Effector memory CD4-positive, alpha-beta T cell (primary cell): Measurements from ENCODE around the gene ASB18.
"Not testable (repeated sequence)": the region's sequence is repeated elsewhere in the genome, so short reads cannot be mapped to it uniquely, and the experiment has no call there.

ENCODE experiments used
- DNase-seq, 3 donors: peaks; one replicate each; pipeline ENCODE4 v3.0.0-alpha.2; 2020
- H3K27ac ChIP-seq: 2 replicates; pipeline ENCODE4 v1.7.0; 2013; ENCODE audit warnings: mild to moderate bottlenecking, low read length, moderate library complexity; ENCODE audit not compliant: insufficient read depth, poor library complexity, severe bottlenecking
- H3K27me3 ChIP-seq: replicated peaks from 2 replicates; pipeline ENCODE4 v1.7.0; 2013; ENCODE audit warnings: mild to moderate bottlenecking, low read length; ENCODE audit not compliant: insufficient read depth, control insufficient read depth, poor library complexity, severe bottlenecking
- H3K36me3 ChIP-seq: 2 replicates; pipeline ENCODE4 v1.7.0; 2013; ENCODE audit warnings: mild to moderate bottlenecking, low read length, moderate library complexity; ENCODE audit not compliant: control insufficient read depth, insufficient read depth
- H3K4me1 ChIP-seq: 2 replicates; pipeline ENCODE4 v1.7.0; 2013; ENCODE audit warnings: low read length, mild to moderate bottlenecking; ENCODE audit not compliant: control insufficient read depth, insufficient read depth, poor library complexity, severe bottlenecking
- H3K4me3 ChIP-seq: 2 replicates; pipeline ENCODE4 v1.7.0; 2013; ENCODE audit warnings: low read length, low read depth, mild to moderate bottlenecking; ENCODE audit not compliant: insufficient read depth, poor library complexity, severe bottlenecking
- H3K9me3 ChIP-seq: 2 replicates; pipeline ENCODE4 v1.7.0; 2013; ENCODE audit warnings: mild to moderate bottlenecking, low read length, moderate library complexity; ENCODE audit not compliant: control insufficient read depth

The ASB18 gene

GRCh38 chr2:236286873-236287545 lies 22.8 kb upstream of the ASB18 start:
- no peak for DNase-seq
- Histone ChIP-seq H3K9me3 (no peaks in the 10 kb centered on the region), H3K36me3 (no peaks in the 10 kb centered on the region), H3K4me1 (no peaks in the 10 kb centered on the region), H3K27me3 (no peaks in the 10 kb centered on the region), H3K4me3 (no peak overlapping the region), H3K27ac (no peak overlapping the region)

GRCh38 chr2:236284208-236284607 lies 20.0 kb upstream of the ASB18 start:
- DNase-seq: no peak
- Histone ChIP-seq H3K36me3 (no peaks in the 10 kb centered on the region), H3K27me3 (no peaks in the 10 kb centered on the region), H3K4me3 (no peak overlapping the region), H3K9me3 (no peaks in the 10 kb centered on the region), H3K27ac (no peak overlapping the region), H3K4me1 (no peaks in the 10 kb centered on the region)

GRCh38 chr2:236282406-236282805 lies 18.2 kb upstream of the ASB18 start:
- DNase-seq: no peak
- no peaks in the 10 kb centered on the region for H3K4me1 ChIP-seq
- no peaks in the 10 kb centered on the region for H3K27me3 ChIP-seq
- H3K36me3 ChIP-seq: no peaks in the 10 kb centered on the region
- H3K9me3 ChIP-seq: no peaks in the 10 kb centered on the region
- H3K27ac ChIP-seq: no peak overlapping the region
- no peak overlapping the region for H3K4me3 ChIP-seq

GRCh38 chr2:236281423-236281822 lies 17.2 kb upstream of the ASB18 start:
- no peak overlapping the region for H3K27ac ChIP-seq
- no peak for DNase-seq

GRCh38 chr2:236273126-236273525 lies 8.9 kb upstream of the ASB18 start:
- no peak for DNase-seq
- H3K36me3 ChIP-seq: no peaks in the 10 kb centered on the region
- H3K9me3 ChIP-seq: no peaks in the 10 kb centered on the region
- no peak overlapping the region for H3K4me3 ChIP-seq
- H3K27ac ChIP-seq: no peak overlapping the region
- no peaks in the 10 kb centered on the region for H3K27me3 ChIP-seq
- no peaks in the 10 kb centered on the region for H3K4me1 ChIP-seq

More at GRCh38 chr2:236281423-236281822, 17.2 kb upstream of the ASB18 start:
- H3K9me3 ChIP-seq: no peaks in the 10 kb centered on the region
- no peaks in the 10 kb centered on the region for H3K27me3 ChIP-seq
- no peaks in the 10 kb centered on the region for H3K36me3 ChIP-seq
- H3K4me1 ChIP-seq: no peaks in the 10 kb centered on the region
- H3K4me3 ChIP-seq: no peak overlapping the region

GRCh38 chr2:236271851-236272250 lies 7.6 kb upstream of the ASB18 start:
- Histone ChIP-seq H3K4me3 (no peak overlapping the region), H3K36me3 (no peaks in the 10 kb centered on the region), H3K27ac (no peak overlapping the region), H3K4me1 (no peaks in the 10 kb centered on the region), H3K27me3 (no peaks in the 10 kb centered on the region), H3K9me3 (no peaks in the 10 kb centered on the region)
- DNase-seq: no peak

GRCh38 chr2:236269876-236270275 lies 5.7 kb upstream of the ASB18 start:
- not testable (repeated sequence) for H3K27ac ChIP-seq, H3K9me3 ChIP-seq, H3K36me3 ChIP-seq, DNase-seq, H3K27me3 ChIP-seq, H3K4me1 ChIP-seq, H3K4me3 ChIP-seq

GRCh38 chr2:236265675-236266074 lies 1.5 kb upstream of the ASB18 start:
- no peaks in the 10 kb centered on the region for H3K4me1 ChIP-seq
- H3K9me3 ChIP-seq: no peaks in the 10 kb centered on the region
- no peaks in the 10 kb centered on the region for H3K27me3 ChIP-seq
- no peak overlapping the region for H3K27ac ChIP-seq
- no peak for DNase-seq
- H3K36me3 ChIP-seq: no peaks in the 10 kb centered on the region
- H3K4me3 ChIP-seq: no peak overlapping the region

- Histone ChIP-seq H3K4me1 (no peaks in the 10 kb centered on the region), H3K4me3 (no peak overlapping the region), H3K36me3 (no peaks in the 10 kb centered on the region), H3K27me3 (no peaks in the 10 kb centered on the region), H3K9me3 (no peaks in the 10 kb centered on the region), H3K27ac (no peak overlapping the region)
- DNase-seq: no peak
Observed at GRCh38 chr2:236262238-236262637, 2.0 kb downstream of the ASB18 start.

GRCh38 chr2:236261452-236261851 lies 2.8 kb downstream of the ASB18 start:
- no peak for DNase-seq
- no peaks in the 10 kb centered on the region for H3K4me1 ChIP-seq
- H3K27ac ChIP-seq: no peak overlapping the region
- H3K36me3 ChIP-seq: no peaks in the 10 kb centered on the region
- H3K27me3 ChIP-seq: no peaks in the 10 kb centered on the region
- no peaks in the 10 kb centered on the region for H3K9me3 ChIP-seq
- no peak overlapping the region for H3K4me3 ChIP-seq
